ENCODE data around the gene DOCK2.

DNA sequence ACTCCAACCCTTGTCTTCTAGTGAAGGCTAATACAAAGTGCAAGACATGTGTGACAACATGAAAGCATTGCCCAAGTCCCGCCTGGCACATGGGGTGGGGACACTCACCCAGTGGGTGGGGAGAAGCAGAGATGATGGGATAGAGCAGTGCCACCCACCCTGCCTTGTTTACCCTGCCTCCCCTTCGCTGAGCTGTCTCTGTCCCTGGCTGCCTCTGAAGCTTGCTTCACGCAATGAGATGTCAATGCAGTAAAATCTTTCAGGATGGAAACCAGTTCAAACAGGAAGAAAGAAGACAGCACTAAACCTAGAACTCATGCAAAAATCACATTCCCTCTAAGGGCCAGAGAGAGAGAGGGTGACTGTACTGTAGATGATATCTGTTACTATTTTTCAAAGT, 195.2 kb downstream of the DOCK2 start:
- TF ChIP-seq, protein P1, sequence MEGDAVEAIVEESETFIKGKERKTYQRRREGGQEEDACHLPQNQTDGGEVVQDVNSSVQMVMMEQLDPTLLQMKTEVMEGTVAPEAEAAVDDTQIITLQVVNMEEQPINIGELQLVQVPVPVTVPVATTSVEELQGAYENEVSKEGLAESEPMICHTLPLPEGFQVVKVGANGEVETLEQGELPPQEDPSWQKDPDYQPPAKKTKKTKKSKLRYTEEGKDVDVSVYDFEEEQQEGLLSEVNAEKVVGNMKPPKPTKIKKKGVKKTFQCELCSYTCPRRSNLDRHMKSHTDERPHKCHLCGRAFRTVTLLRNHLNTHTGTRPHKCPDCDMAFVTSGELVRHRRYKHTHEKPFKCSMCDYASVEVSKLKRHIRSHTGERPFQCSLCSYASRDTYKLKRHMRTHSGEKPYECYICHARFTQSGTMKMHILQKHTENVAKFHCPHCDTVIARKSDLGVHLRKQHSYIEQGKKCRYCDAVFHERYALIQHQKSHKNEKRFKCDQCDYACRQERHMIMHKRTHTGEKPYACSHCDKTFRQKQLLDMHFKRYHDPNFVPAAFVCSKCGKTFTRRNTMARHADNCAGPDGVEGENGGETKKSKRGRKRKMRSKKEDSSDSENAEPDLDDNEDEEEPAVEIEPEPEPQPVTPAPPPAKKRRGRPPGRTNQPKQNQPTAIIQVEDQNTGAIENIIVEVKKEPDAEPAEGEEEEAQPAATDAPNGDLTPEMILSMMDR (IDR thresholded peaks at IDR 0.05; ENCODE audit: low read depth, low read length, poor library complexity, severe bottlenecking) = no peak
- no peak for TF ChIP-seq EZH2phosphoT487 (IDR thresholded peaks at IDR 0.05; ENCODE audit: borderline replicate concordance, low read length)

All from DOHH2 (cell line).